ENCODE results near the gene TMEM134. TPM values are rescaled to one million over a fixed set of nuclear protein-coding genes. Genes with fewer than 3 reads are reported as not detected.

The TMEM134 gene
- polyA plus RNA-seq, 1 donor from 2014 or later: 272 TPM

DNA sequence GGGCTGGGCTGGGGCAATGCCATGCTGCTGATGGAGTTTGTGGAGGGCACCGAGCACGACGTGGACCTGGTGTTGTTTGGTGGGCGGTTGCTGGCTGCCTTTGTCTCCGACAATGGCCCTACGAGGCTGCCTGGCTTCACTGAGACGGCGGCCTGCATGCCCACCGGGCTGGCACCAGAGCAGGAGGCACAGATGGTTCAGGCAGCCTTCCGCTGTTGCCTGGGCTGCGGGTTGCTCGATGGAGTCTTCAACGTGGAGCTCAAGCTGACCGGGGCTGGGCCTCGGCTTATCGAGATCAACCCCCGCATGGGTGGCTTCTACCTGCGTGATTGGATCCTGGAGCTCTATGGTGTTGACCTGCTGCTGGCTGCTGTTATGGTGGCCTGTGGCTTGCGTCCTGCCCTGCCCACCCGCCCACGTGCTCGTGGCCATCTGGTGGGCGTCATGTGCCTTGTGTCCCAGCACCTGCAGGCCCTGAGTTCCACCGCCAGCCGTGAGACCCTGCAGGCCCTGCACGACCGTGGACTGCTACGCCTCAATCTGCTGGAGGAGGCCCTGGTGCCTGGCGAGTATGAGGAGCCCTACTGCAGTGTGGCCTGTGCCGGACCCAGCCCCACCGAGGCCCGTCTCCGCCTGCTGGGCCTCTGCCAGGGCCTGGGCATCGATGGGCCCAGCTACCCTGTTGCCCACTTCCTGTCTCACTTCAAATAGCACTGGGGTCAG is 45.0 kb downstream of the TMEM134 start:
- Mint-ChIP-seq H3K27me3 (no peaks in the 10 kb centered on the region), H3K36me3 (peaks cover 1% of the 10 kb centered on the region), H3K9me3 (no peaks in the 10 kb centered on the region), H3K4me1 (peaks cover 10 to 25% (median 20%) of the 10 kb centered on the region in 3 donors), H3K4me3 (peak overlapping the region in 2 of 4 donors; percentile 5 to 72), H3K27ac (no peak overlapping the region)

DNA sequence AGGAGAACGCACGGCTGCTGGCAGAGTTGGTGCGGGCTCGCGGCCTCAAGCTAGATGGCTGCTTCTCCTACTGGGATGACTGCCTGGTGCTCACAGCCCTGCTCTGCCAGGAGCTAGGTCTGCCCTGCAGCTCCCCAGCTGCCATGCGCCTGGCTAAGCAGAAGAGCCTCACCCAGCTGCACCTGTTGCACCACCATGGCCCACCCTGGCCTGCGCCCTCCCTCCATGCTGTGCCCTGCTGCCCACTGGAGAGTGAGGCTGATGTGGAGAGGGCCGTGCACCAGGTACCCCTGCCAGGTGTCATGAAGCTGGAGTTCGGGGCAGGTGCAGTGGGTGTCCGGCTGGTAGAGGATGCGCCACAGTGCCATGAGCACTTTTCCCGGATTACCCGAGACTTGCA is 45.6 kb downstream of the TMEM134 start:
- H3K27me3 Mint-ChIP-seq: no peaks in the 10 kb centered on the region
- H3K9me3 Mint-ChIP-seq: no peaks in the 10 kb centered on the region
- H3K4me3 Mint-ChIP-seq: peak overlapping the region in 1 of 4 donors; percentile 72
- peaks cover 1% of the 10 kb centered on the region for H3K36me3 Mint-ChIP-seq
- H3K4me1 Mint-ChIP-seq: peaks cover 10 to 28% (median 20%) of the 10 kb centered on the region in 3 donors
- peak overlapping the region in 1 of 3 donors; percentile 78 for H3K27ac Mint-ChIP-seq

DNA sequence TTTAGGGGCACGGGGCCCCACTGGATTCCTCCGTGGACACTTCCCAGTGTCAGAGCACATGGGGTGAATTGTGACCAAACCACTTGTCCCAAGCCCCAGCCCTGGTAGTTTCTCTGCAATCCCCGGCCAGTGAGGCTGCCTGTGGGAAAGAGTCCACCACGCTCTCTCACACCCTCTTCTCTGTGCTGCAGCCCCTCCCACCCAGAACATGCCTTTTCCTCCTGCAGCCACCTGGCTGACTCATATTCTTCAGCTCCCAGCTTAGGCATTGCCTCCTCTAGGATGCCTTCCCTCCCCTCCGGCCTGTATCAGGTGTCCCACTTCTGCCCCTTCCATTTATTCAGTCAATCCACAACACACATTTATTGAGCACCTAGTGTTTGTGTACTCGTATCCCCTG is 46.2 kb downstream of the TMEM134 start:
- H3K27ac Mint-ChIP-seq: peak overlapping the region in 1 of 3 donors; percentile 78
- peaks cover 8 to 26% (median 23%) of the 10 kb centered on the region in 3 donors for H3K4me1 Mint-ChIP-seq
- H3K9me3 Mint-ChIP-seq: no peaks in the 10 kb centered on the region
- peak overlapping the region in 2 of 4 donors; percentile 34 to 72 for H3K4me3 Mint-ChIP-seq
- H3K27me3 Mint-ChIP-seq: no peaks in the 10 kb centered on the region
- peaks cover 1% of the 10 kb centered on the region for H3K36me3 Mint-ChIP-seq

DNA sequence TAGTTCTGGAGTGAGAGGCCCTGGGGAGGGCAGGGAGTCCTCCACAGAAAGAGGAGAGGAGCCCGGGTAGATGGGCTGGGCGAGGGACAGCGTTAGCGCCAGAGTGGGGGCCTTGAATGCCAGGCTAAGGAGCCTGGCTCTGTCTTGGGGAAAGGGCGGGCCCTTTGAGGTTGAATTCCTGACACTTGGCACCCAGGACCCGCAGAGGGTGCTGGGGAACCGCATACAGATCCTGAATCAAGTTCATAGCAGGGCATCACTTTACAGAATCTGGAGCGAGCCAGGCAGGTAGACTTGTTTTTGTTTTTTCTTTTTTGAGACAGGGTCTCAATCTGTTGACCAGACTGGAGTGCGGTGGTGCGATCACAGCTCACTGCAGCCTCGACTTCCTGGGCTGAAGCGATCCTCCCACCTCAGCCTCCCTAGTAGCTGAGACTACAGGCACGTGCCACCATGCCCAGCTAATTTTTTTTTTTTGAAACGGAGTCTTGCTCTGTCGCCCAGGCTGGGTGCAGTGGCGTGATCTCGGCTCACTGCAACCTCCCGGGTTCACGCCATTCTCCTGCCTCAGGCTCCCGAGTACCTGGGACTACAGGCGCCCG is 47.5 kb downstream of the TMEM134 start:
- H3K27ac Mint-ChIP-seq: peak overlapping the region in 2 of 3 donors; percentile 26 to 96
- peaks cover 1% of the 10 kb centered on the region for H3K36me3 Mint-ChIP-seq
- H3K27me3 Mint-ChIP-seq: no peaks in the 10 kb centered on the region
- H3K4me3 Mint-ChIP-seq: peak overlapping the region; percentile 65 to 85 (median 77)
- no peaks in the 10 kb centered on the region for H3K9me3 Mint-ChIP-seq
- H3K4me1 Mint-ChIP-seq: peaks cover 12 to 30% (median 29%) of the 10 kb centered on the region in 3 donors

DNA sequence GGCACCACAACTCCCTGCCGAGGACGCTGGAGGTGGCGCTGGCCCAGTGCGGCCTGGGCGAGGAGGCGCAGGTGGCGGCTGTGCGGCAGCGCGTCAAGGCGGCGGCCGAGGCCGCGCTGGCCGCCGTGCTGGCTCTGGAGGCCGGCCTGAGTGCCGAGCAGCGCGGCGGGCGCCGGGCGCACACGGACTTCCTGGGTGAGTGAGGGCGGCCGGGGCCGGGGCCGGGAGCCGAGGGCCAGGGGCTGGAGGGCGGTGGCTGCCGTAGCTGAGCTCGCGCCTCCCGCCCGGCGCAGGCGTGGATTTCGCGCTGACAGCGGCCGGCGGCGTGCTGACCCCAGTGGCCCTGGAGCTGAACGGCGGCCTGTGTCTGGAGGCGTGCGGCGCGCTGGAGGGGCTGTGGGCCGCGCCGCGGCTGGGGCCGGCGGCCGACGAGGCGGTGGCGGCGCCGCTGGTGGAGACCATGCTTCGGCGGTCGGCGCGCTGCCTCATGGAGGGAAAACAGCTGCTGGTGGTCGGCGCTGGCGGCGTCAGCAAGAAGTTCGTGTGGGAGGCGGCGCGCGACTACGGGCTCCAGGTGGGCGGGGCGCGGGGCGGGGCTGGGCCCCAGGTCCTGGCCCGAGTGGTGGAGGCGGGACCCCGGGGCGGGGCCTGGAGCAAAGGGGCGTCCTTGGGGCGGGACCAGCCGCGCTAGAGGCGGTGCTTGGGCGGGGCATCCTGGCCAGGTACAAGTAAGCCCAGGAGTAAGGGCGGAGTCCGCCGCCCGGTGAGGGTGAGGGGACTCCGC is 48.2 kb downstream of the TMEM134 start:
- Mint-ChIP-seq H3K36me3 (peaks cover 1% of the 10 kb centered on the region), H3K9me3 (no peaks in the 10 kb centered on the region), H3K4me1 (peaks cover 18 to 36% (median 35%) of the 10 kb centered on the region in 3 donors), H3K27ac (peak overlapping the region; percentile 26 to 96 (median 96)), H3K27me3 (no peaks in the 10 kb centered on the region), H3K4me3 (peak overlapping the region; percentile 82 to 96 (median 87))

- H3K4me1 Mint-ChIP-seq: peaks cover 18 to 36% (median 34%) of the 10 kb centered on the region in 3 donors
- no peaks in the 10 kb centered on the region for H3K27me3 Mint-ChIP-seq
- H3K36me3 Mint-ChIP-seq: peaks cover 1% of the 10 kb centered on the region
- peak overlapping the region in 2 of 3 donors; percentile 89 to 96 for H3K27ac Mint-ChIP-seq
- H3K9me3 Mint-ChIP-seq: no peaks in the 10 kb centered on the region
- H3K4me3 Mint-ChIP-seq: peak overlapping the region; percentile 82 to 96 (median 90)
Observed at GRCh38 chr11:67420147-67420645, 48.9 kb downstream of the TMEM134 start.

GRCh38 chr11:67419325-67420049 is 49.6 kb downstream of the TMEM134 start:
- H3K9me3 Mint-ChIP-seq: no peaks in the 10 kb centered on the region
- peak overlapping the region; percentile 85 to 96 (median 89) for H3K27ac Mint-ChIP-seq
- peaks cover 1% of the 10 kb centered on the region for H3K36me3 Mint-ChIP-seq
- H3K4me3 Mint-ChIP-seq: peak overlapping the region; percentile 82 to 96 (median 90)
- peaks cover 21 to 36% (median 34%) of the 10 kb centered on the region in 3 donors for H3K4me1 Mint-ChIP-seq
- no peaks in the 10 kb centered on the region for H3K27me3 Mint-ChIP-seq

GRCh38 chr11:67418476-67419281 is 50.4 kb downstream of the TMEM134 start:
- no peaks in the 10 kb centered on the region for H3K27me3 Mint-ChIP-seq
- peak overlapping the region; percentile 85 to 96 (median 89) for H3K27ac Mint-ChIP-seq
- peak overlapping the region; percentile 82 to 96 (median 88) for H3K4me3 Mint-ChIP-seq
- H3K9me3 Mint-ChIP-seq: no peaks in the 10 kb centered on the region
- peaks cover 21 to 36% (median 34%) of the 10 kb centered on the region in 3 donors for H3K4me1 Mint-ChIP-seq
- peaks cover 1% of the 10 kb centered on the region for H3K36me3 Mint-ChIP-seq

GRCh38 chr11:67417425-67417824 is 51.6 kb downstream of the TMEM134 start:
- no peaks in the 10 kb centered on the region for H3K9me3 Mint-ChIP-seq
- peak overlapping the region; percentile 34 to 96 (median 83) for H3K4me3 Mint-ChIP-seq
- H3K27me3 Mint-ChIP-seq: peaks cover 3% of the 10 kb centered on the region
- H3K4me1 Mint-ChIP-seq: peaks cover 31 to 47% (median 45%) of the 10 kb centered on the region in 3 donors
- peak overlapping the region in 2 of 3 donors; percentile 89 to 96 for H3K27ac Mint-ChIP-seq
- H3K36me3 Mint-ChIP-seq: peaks cover 1% of the 10 kb centered on the region

DNA sequence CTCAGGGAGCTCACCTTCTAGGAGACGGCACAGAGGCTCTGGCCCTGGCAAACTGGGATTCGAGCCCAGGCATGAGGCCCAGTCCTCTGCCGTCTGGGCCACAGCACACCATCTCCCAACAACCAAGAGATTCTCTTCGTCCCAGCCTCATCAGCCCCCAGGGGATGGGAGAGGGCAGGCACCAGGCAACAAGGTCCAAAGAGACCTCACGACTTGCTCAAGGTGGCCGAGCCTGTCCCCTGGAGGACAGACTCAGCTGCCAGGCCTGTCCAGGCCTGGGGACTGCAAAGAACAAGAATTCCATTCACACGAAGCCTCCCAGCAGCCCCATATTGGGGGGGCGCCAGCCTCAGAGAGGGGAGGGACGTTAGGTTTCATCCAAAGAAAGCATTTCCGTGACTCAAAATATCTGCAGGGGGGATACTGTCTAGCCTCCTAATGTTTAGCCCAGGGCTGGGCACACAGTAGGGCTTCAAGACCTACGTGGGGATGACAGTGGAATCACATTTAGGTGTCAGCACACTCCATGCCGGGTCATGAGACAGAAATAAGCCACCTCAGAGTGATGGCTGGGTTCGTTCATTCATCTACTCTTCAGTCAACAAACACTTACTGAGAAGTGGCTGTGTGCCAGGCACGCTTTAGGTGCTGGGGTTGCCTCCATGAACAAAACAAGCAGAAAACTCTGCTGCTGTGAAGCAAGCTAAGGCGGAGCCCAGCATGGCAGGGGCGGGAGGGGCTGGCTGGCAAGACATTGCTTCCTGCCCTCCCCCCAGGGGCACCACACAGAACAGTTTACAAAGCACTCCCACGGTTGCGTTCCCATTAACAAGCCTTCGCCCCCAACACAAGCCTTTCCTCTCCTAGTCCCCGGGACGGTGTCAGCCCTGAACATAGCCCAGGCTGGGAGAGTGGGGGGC is 52.4 kb downstream of the TMEM134 start:
- Mint-ChIP-seq H3K27me3 (peaks cover 3% of the 10 kb centered on the region), H3K9me3 (no peaks in the 10 kb centered on the region), H3K36me3 (peaks cover 1% of the 10 kb centered on the region), H3K4me1 (peaks cover 37 to 53% (median 52%) of the 10 kb centered on the region in 3 donors), H3K4me3 (peak overlapping the region; percentile 80 to 93 (median 92)), H3K27ac (peak overlapping the region; percentile 89 to 96 (median 91))

GRCh38 chr11:67415501-67416304 is 53.3 kb downstream of the TMEM134 start, which contains the start of gene CARNS1:
TSS of gene CARNS1 (plus strand) at chr11:67415678. CDS start at chr11:67416200, 522 bp downstream.
- H3K36me3 Mint-ChIP-seq: no peaks in the 10 kb centered on the region
- H3K4me3 Mint-ChIP-seq: peak within 1 kb of the TSS; percentile 86 to 94 (median 92)
- peaks cover 3% of the 10 kb centered on the region for H3K27me3 Mint-ChIP-seq
- no peaks in the 10 kb centered on the region for H3K9me3 Mint-ChIP-seq
- H3K27ac Mint-ChIP-seq: peak within 1 kb of the TSS; percentile 91 to 96 (median 91)
- H3K4me1 Mint-ChIP-seq: peaks cover 43 to 56% (median 55%) of the 10 kb centered on the region in 3 donors

Measured in IgD-negative memory B cell (primary cell).